PC-3 (cell line): ENCODE data around the gene CLEC16A.

Experiments
- EZH2 ChIP-seq: fragments of 300-600 bp; sonication (generic); IDR thresholded peaks from one replicate; pipeline ENCODE4 v1.6.1; 2017; ENCODE audit warnings: antibody characterized with exemption, mild to moderate bottlenecking, low read length; ENCODE audit not compliant: unreplicated experiment
- TF ChIP-seq, protein P1 (sequence below): fragments of 300-600 bp; sonication (generic); conservative IDR thresholded peaks from 2 replicates; pipeline ENCODE4 v1.5.1; 2017; ENCODE audit warnings: antibody characterized with exemption, low read depth, mild to moderate bottlenecking, low read length

- TF ChIP-seq, protein P1, sequence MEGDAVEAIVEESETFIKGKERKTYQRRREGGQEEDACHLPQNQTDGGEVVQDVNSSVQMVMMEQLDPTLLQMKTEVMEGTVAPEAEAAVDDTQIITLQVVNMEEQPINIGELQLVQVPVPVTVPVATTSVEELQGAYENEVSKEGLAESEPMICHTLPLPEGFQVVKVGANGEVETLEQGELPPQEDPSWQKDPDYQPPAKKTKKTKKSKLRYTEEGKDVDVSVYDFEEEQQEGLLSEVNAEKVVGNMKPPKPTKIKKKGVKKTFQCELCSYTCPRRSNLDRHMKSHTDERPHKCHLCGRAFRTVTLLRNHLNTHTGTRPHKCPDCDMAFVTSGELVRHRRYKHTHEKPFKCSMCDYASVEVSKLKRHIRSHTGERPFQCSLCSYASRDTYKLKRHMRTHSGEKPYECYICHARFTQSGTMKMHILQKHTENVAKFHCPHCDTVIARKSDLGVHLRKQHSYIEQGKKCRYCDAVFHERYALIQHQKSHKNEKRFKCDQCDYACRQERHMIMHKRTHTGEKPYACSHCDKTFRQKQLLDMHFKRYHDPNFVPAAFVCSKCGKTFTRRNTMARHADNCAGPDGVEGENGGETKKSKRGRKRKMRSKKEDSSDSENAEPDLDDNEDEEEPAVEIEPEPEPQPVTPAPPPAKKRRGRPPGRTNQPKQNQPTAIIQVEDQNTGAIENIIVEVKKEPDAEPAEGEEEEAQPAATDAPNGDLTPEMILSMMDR: no peak
- TF ChIP-seq EZH2: no peak
Measured at GRCh38 chr16:10923650-10924214, 20.6 kb upstream of the CLEC16A start.
